Activated CD4-positive, alpha-beta T cell treated with anti-CD3 and anti-CD28 coated beads, Interleukin-2, amount 10 ng/mL, durations not matched to agents 24 days and 14 days (primary cell): ENCODE data around the gene EXOSC10. TPM values are rescaled to one million over a fixed set of nuclear protein-coding genes. Genes with fewer than 3 reads are reported as not detected.
"Not testable (repeated sequence)": the region's sequence is repeated elsewhere in the genome, so short reads cannot be mapped to it uniquely, and the experiment has no call there.

ENCODE experiments used
- DNase-seq: peaks from one replicate; pipeline ENCODE4 v3.0.0; 2022
- H3K27ac Mint-ChIP-seq: one replicate; pipeline ENCODE4 v1.8.0; 2022; ENCODE audit warnings: mild to moderate bottlenecking, mixed read lengths
- H3K27me3 Mint-ChIP-seq: one replicate; pipeline ENCODE4 v1.8.0; 2022; ENCODE audit warnings: mixed read lengths
- H3K36me3 Mint-ChIP-seq: one replicate; pipeline ENCODE4 v1.8.0; 2022; ENCODE audit warnings: low read depth, mild to moderate bottlenecking, mixed read lengths
- H3K4me1 Mint-ChIP-seq: one replicate; pipeline ENCODE4 v1.8.0; 2021; ENCODE audit warnings: mixed read lengths
- H3K4me3 Mint-ChIP-seq: one replicate; pipeline ENCODE4 v1.8.0; 2022; ENCODE audit warnings: mild to moderate bottlenecking, moderate library complexity, mixed read lengths
- H3K9me3 Mint-ChIP-seq: one replicate; pipeline ENCODE4 v1.8.0; 2021; ENCODE audit warnings: mixed read lengths
- intact Hi-C: fragments of 100-400 bp; cut with micrococcal nuclease; formaldehyde crosslinking; loops from one replicate; pipeline ENCODE4 v1.15.1; 2023
- total RNA-seq: library from RNA; stranded (reverse); gene quantifications from 2 replicates; pipeline ENCODE4 v1.2.3, GENCODE V29; 2022

The EXOSC10 gene
- total RNA-seq, 1 donor from 2014 or later: 93.0 TPM

GRCh38 chr1:11130406-11130805 lies 30.7 kb upstream of the EXOSC10 start:
- H3K36me3 Mint-ChIP-seq: peaks cover 58% of the 10 kb centered on the region
- H3K4me3 Mint-ChIP-seq: no peak overlapping the region
- H3K27ac Mint-ChIP-seq: no peak overlapping the region
- H3K27me3 Mint-ChIP-seq: no peaks in the 10 kb centered on the region
- no peaks in the 10 kb centered on the region for H3K4me1 Mint-ChIP-seq
- H3K9me3 Mint-ChIP-seq: no peaks in the 10 kb centered on the region
- no peak for DNase-seq
- intact Hi-C loops: no loop called here

GRCh38 chr1:11129649-11130390 lies 30.2 kb upstream of the EXOSC10 start:
- Mint-ChIP-seq H3K27ac (no peak overlapping the region), H3K4me1 (peaks cover 3% of the 10 kb centered on the region), H3K9me3 (no peaks in the 10 kb centered on the region), H3K36me3 (peaks cover 61% of the 10 kb centered on the region), H3K27me3 (no peaks in the 10 kb centered on the region), H3K4me3 (no peak overlapping the region)
- no peak for DNase-seq
- intact Hi-C loops: no loop called here

- Mint-ChIP-seq H3K27me3 (no peaks in the 10 kb centered on the region), H3K9me3 (no peaks in the 10 kb centered on the region), H3K4me3 (no peak overlapping the region), H3K4me1 (peaks cover 3% of the 10 kb centered on the region), H3K27ac (no peak overlapping the region), H3K36me3 (peaks cover 58% of the 10 kb centered on the region)
- intact Hi-C loops: no loop called here
- no peak for DNase-seq
These were observed 26.9 kb upstream of the EXOSC10 start for GRCh38 chr1:11126569-11126968.

- no peak for DNase-seq
- no peaks in the 10 kb centered on the region for H3K27me3 Mint-ChIP-seq
- no peak overlapping the region for H3K4me3 Mint-ChIP-seq
- intact Hi-C loops: no loop called here
- H3K27ac Mint-ChIP-seq: no peak overlapping the region
- no peaks in the 10 kb centered on the region for H3K9me3 Mint-ChIP-seq
- H3K36me3 Mint-ChIP-seq: peaks cover 58% of the 10 kb centered on the region
- peaks cover 3% of the 10 kb centered on the region for H3K4me1 Mint-ChIP-seq
These were observed 26.3 kb upstream of the EXOSC10 start for GRCh38 chr1:11125931-11126330.

- Mint-ChIP-seq H3K4me3 (no peak overlapping the region), H3K27ac (no peak overlapping the region), H3K4me1 (peaks cover 3% of the 10 kb centered on the region), H3K36me3 (peaks cover 57% of the 10 kb centered on the region), H3K27me3 (no peaks in the 10 kb centered on the region), H3K9me3 (no peaks in the 10 kb centered on the region)
- no peak for DNase-seq
- intact Hi-C loops: no loop called here
These were observed 25.3 kb upstream of the EXOSC10 start for GRCh38 chr1:11124965-11125364.

GRCh38 chr1:11116318-11116717 lies 16.6 kb upstream of the EXOSC10 start:
- intact Hi-C loops: no loop called here

GRCh38 chr1:11114966-11115365 lies 15.3 kb upstream of the EXOSC10 start:
- Mint-ChIP-seq H3K4me1 (no peaks in the 10 kb centered on the region), H3K4me3 (no peak overlapping the region), H3K27me3 (no peaks in the 10 kb centered on the region), H3K36me3 (peaks cover 35% of the 10 kb centered on the region), H3K9me3 (no peaks in the 10 kb centered on the region), H3K27ac (no peak overlapping the region)
- intact Hi-C loops: no loop called here
- no peak for DNase-seq

More at GRCh38 chr1:11116318-11116717, 16.6 kb upstream of the EXOSC10 start:
- Mint-ChIP-seq H3K27ac (no peak overlapping the region), H3K4me1 (no peaks in the 10 kb centered on the region), H3K4me3 (no peak overlapping the region), H3K27me3 (no peaks in the 10 kb centered on the region), H3K9me3 (no peaks in the 10 kb centered on the region), H3K36me3 (peaks cover 38% of the 10 kb centered on the region)
- DNase-seq: no peak

GRCh38 chr1:11109047-11109760 lies 9.5 kb upstream of the EXOSC10 start:
- intact Hi-C loops: no loop called here
- DNase-seq: no peak
- no peaks in the 10 kb centered on the region for H3K4me1 Mint-ChIP-seq
- no peaks in the 10 kb centered on the region for H3K9me3 Mint-ChIP-seq
- H3K27me3 Mint-ChIP-seq: no peaks in the 10 kb centered on the region
- no peak overlapping the region for H3K4me3 Mint-ChIP-seq
- H3K27ac Mint-ChIP-seq: no peak overlapping the region
- H3K36me3 Mint-ChIP-seq: peaks cover 55% of the 10 kb centered on the region

- DNase-seq: no peak
- intact Hi-C loops: no loop called here
- Mint-ChIP-seq H3K4me3 (no peak overlapping the region), H3K4me1 (no peaks in the 10 kb centered on the region), H3K27me3 (no peaks in the 10 kb centered on the region), H3K36me3 (peaks cover 48% of the 10 kb centered on the region), H3K27ac (no peak overlapping the region), H3K9me3 (no peaks in the 10 kb centered on the region)
These were observed 7.9 kb upstream of the EXOSC10 start for GRCh38 chr1:11107599-11107998.

GRCh38 chr1:11105586-11105985 lies 5.9 kb upstream of the EXOSC10 start:
- Mint-ChIP-seq H3K27ac (no peak overlapping the region), H3K9me3 (no peaks in the 10 kb centered on the region), H3K4me1 (peaks cover 2% of the 10 kb centered on the region), H3K27me3 (no peaks in the 10 kb centered on the region), H3K36me3 (peaks cover 39% of the 10 kb centered on the region), H3K4me3 (no peak overlapping the region)
- DNase-seq: no peak
- intact Hi-C loops: no loop called here

- Mint-ChIP-seq H3K27ac (peak overlapping the region; percentile 67), H3K9me3 (no peaks in the 10 kb centered on the region)
These were observed 1.7 kb upstream of the EXOSC10 start for GRCh38 chr1:11101347-11101746.

GRCh38 chr1:11100806-11101205 lies 1.1 kb upstream of the EXOSC10 start:
- H3K27ac Mint-ChIP-seq, intact Hi-C loops, H3K9me3 Mint-ChIP-seq, DNase-seq, H3K27me3 Mint-ChIP-seq, H3K4me3 Mint-ChIP-seq: not testable (repeated sequence)
- H3K36me3 Mint-ChIP-seq: peaks cover 22% of the 10 kb centered on the region
- peaks cover 12% of the 10 kb centered on the region for H3K4me1 Mint-ChIP-seq

More at GRCh38 chr1:11101347-11101746, 1.7 kb upstream of the EXOSC10 start:
- intact Hi-C loops: no loop called here
- Mint-ChIP-seq H3K36me3 (peaks cover 23% of the 10 kb centered on the region), H3K27me3 (no peaks in the 10 kb centered on the region), H3K4me3 (no peak overlapping the region), H3K4me1 (peaks cover 12% of the 10 kb centered on the region)
- DNase-seq: no peak

- Mint-ChIP-seq H3K4me1 (peaks cover 12% of the 10 kb centered on the region), H3K4me3 (peak overlapping the region; percentile 99), H3K36me3 (peaks cover 24% of the 10 kb centered on the region), H3K9me3 (no peaks in the 10 kb centered on the region), H3K27me3 (no peaks in the 10 kb centered on the region), H3K27ac (peak overlapping the region; percentile 96)
- intact Hi-C loops: no loop called here
- DNase-seq: no peak
These were observed 452 bp upstream of the EXOSC10 start for GRCh38 chr1:11100149-11100493.

- H3K36me3 Mint-ChIP-seq: peaks cover 22% of the 10 kb centered on the region
- DNase-seq: no peak
- H3K4me3 Mint-ChIP-seq: peak overlapping the region; percentile 99
- intact Hi-C loops: loop anchor here (2.0 to 10.0 kb wide), 3 partner anchors 38 to 87 kb away; partner anchors contain the start of genes SRM and TARDBP
- peaks cover 12% of the 10 kb centered on the region for H3K4me1 Mint-ChIP-seq
- H3K9me3 Mint-ChIP-seq: no peaks in the 10 kb centered on the region
- peak overlapping the region; percentile 96 for H3K27ac Mint-ChIP-seq
- H3K27me3 Mint-ChIP-seq: no peaks in the 10 kb centered on the region
These were observed 749 bp downstream of the EXOSC10 start for GRCh38 chr1:11098931-11099309.
